NCI-H1048 (cell line): ENCODE measurements around the gene TTC21A.

ENCODE experiments used
- DNase-seq: peaks from one replicate; lab custom pipeline; 2025; lab: John Stamatoyannopoulos, UW

Gene TTC21A

GRCh38 chr3:39118931-39119660 is 11.6 kb downstream of the TTC21A start:
- no peak for DNase-seq

GRCh38 chr3:39121621-39122020 is 14.1 kb downstream of the TTC21A start:
- no peak for DNase-seq

- no peak for DNase-seq
Observed at GRCh38 chr3:39122813-39123212, 15.3 kb downstream of the TTC21A start.

GRCh38 chr3:39124876-39125840 is 17.7 kb downstream of the TTC21A start:
- no peak for DNase-seq

GRCh38 chr3:39125841-39126500 is 18.5 kb downstream of the TTC21A start:
- DNase-seq, result no peak

- no peak for DNase-seq
Observed at GRCh38 chr3:39126532-39127071, 19.1 kb downstream of the TTC21A start.

- DNase-seq, result no peak
Observed at GRCh38 chr3:39127269-39127907, 19.9 kb downstream of the TTC21A start.

GRCh38 chr3:39127908-39128304 is 20.4 kb downstream of the TTC21A start:
- no peak for DNase-seq

GRCh38 chr3:39128951-39129350 is 21.5 kb downstream of the TTC21A start:
- DNase-seq, result no peak

GRCh38 chr3:39130026-39130425 is 22.5 kb downstream of the TTC21A start:
- DNase-seq, result no peak

GRCh38 chr3:39130693-39131265 is 23.3 kb downstream of the TTC21A start:
- no peak for DNase-seq

GRCh38 chr3:39132096-39133092 is 24.9 kb downstream of the TTC21A start:
- no peak for DNase-seq

GRCh38 chr3:39133093-39133490 is 25.6 kb downstream of the TTC21A start:
- DNase-seq, result no peak

GRCh38 chr3:39133822-39134221 is 26.3 kb downstream of the TTC21A start:
- DNase-seq, result no peak

- DNase-seq, result no peak
Observed at GRCh38 chr3:39134305-39134704, 26.8 kb downstream of the TTC21A start.

GRCh38 chr3:39135170-39135805 is 27.8 kb downstream of the TTC21A start:
- DNase-seq, result no peak

- no peak for DNase-seq
Observed at GRCh38 chr3:39136533-39137434, 29.3 kb downstream of the TTC21A start.

- no peak for DNase-seq
Observed at GRCh38 chr3:39137435-39137936, 30.0 kb downstream of the TTC21A start.
